OCI-LY3 (cell line): Measurements from ENCODE around the gene DTNBP1.

Experiments used
- EZH2phosphoT487 ChIP-seq: fragments of 200-600 bp; shearing (Covaris generic); IDR thresholded peaks from 2 replicates; pipeline ENCODE4 v1.6.1; 2018; ENCODE audit warnings: antibody characterized with exemption, mixed run types, low read depth
- TF ChIP-seq, protein P1 (sequence below): fragments of 200-600, 300-600 bp; sonication (generic); IDR thresholded peaks from 2 replicates; pipeline ENCODE4 v1.5.1; 2014; ENCODE audit warnings: antibody characterized with exemption, low read length, low read depth

DNA sequence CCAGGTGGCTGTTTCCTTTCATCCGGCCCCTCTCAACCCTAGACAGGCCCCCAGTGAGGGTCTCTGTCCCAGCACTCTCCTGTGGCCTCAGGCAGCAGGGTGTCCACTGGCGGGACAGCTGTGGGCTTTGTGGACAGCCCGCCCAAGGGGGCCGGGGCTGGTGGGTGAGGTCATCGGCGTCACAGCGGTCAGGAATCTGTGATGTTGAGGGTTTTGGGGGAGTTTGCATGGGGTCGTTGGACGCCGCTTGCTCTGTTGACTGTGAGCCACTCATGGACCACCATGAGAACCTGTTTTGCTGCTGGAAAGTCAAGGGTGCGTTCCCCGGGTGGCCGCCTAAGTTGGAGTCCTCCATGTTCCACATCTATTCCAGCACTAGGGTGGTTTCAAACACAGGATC lies 146.4 kb downstream of the DTNBP1 start:
- TF ChIP-seq, protein P1, sequence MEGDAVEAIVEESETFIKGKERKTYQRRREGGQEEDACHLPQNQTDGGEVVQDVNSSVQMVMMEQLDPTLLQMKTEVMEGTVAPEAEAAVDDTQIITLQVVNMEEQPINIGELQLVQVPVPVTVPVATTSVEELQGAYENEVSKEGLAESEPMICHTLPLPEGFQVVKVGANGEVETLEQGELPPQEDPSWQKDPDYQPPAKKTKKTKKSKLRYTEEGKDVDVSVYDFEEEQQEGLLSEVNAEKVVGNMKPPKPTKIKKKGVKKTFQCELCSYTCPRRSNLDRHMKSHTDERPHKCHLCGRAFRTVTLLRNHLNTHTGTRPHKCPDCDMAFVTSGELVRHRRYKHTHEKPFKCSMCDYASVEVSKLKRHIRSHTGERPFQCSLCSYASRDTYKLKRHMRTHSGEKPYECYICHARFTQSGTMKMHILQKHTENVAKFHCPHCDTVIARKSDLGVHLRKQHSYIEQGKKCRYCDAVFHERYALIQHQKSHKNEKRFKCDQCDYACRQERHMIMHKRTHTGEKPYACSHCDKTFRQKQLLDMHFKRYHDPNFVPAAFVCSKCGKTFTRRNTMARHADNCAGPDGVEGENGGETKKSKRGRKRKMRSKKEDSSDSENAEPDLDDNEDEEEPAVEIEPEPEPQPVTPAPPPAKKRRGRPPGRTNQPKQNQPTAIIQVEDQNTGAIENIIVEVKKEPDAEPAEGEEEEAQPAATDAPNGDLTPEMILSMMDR = no peak
- TF ChIP-seq EZH2phosphoT487 = no peak
